Caco-2 (cell line): ENCODE results near the gene ERBB2. TPM values are rescaled to one million over a fixed set of nuclear protein-coding genes. Genes with fewer than 3 reads are reported as not detected.

Experiments
- BruUV-seq: library from RNA; stranded (reverse); fragments of 400-500 nt; replicated peaks from 2 replicates; lab custom pipeline; 2021; lab: Mats Ljungman, UMichigan
- CTCF ChIA-PET: fragments of 300-600 bp; sonication (Branson Sonifier 250); formaldehyde crosslinking; loops from one replicate; lab custom pipeline; 2022; ENCODE audit warnings: antibody characterized with exemption; lab: Charles Lee
- POLR2A ChIA-PET: fragments of 300-600 bp; sonication (Branson Sonifier 250); formaldehyde crosslinking; loops from one replicate; lab custom pipeline; 2022; ENCODE audit warnings: antibody characterized with exemption; lab: Charles Lee
- DNase-seq, 2 experiments: peaks; one replicate each; pipeline versions ENCODE4 v3.0.0 to v3.0.0-alpha.2; 2020 to 2022
- H3K27me3 ChIP-seq: replicated peaks from 2 replicates; pipeline ENCODE4 v1.6.0; 2011; ENCODE audit warnings: low read length; ENCODE audit not compliant: control insufficient read depth, insufficient read depth
- H3K36me3 ChIP-seq: 2 replicates; pipeline ENCODE4 v1.5.1; 2011; ENCODE audit warnings: low read length; ENCODE audit not compliant: control insufficient read depth, insufficient read depth
- H3K4me1 ChIP-seq: fragments of 250-450 bp; sonication (Bioruptor Pico); 2 replicates; pipeline ENCODE4 v1.5.1; 2020; ENCODE audit warnings: mild to moderate bottlenecking
- H3K4me3 ChIP-seq: 2 replicates; pipeline ENCODE4 v1.5.1; 2011; ENCODE audit warnings: low read depth, mild to moderate bottlenecking, control low read depth, low read length
- H3K9me3 ChIP-seq: fragments of 250-450 bp; sonication (Bioruptor Pico); 2 replicates; pipeline ENCODE4 v1.5.1; 2020; ENCODE audit warnings: mild to moderate bottlenecking, moderate library complexity
- H3K27ac Mint-ChIP-seq: one replicate; pipeline ENCODE4 v1.8.0; 2022; ENCODE audit warnings: mixed read lengths; ENCODE audit not compliant: unreplicated experiment
- H3K27me3 Mint-ChIP-seq: one replicate; pipeline ENCODE4 v1.8.0; 2022; ENCODE audit warnings: mixed read lengths; ENCODE audit not compliant: insufficient read depth, unreplicated experiment
- H3K36me3 Mint-ChIP-seq: one replicate; pipeline ENCODE4 v1.8.0; 2022; ENCODE audit warnings: mild to moderate bottlenecking, mixed read lengths; ENCODE audit not compliant: insufficient read depth, unreplicated experiment
- H3K4me1 Mint-ChIP-seq: one replicate; pipeline ENCODE4 v1.8.0; 2022; ENCODE audit warnings: low read depth, mixed read lengths; ENCODE audit not compliant: unreplicated experiment
- H3K4me3 Mint-ChIP-seq: one replicate; pipeline ENCODE4 v1.8.0; 2022; ENCODE audit warnings: mild to moderate bottlenecking, moderate library complexity, mixed read lengths; ENCODE audit not compliant: unreplicated experiment
- H3K9me3 Mint-ChIP-seq: one replicate; pipeline ENCODE4 v1.8.0; 2022; ENCODE audit warnings: mixed read lengths; ENCODE audit not compliant: unreplicated experiment
- CTCF ChIP-seq, 2 experiments: fragments of 200-600 bp in 1 of 2; IDR thresholded peaks; 1 replicate in 1 of 2; 2 replicates in 1 of 2; pipeline versions ENCODE4 v1.5.1 to v1.8.0; 2011 to 2022; ENCODE audit warnings: antibody characterized with exemption in 1 of 2, control low read depth in 1 of 2, inconsistent platforms in 1 of 2, low read depth in 1 of 2, low read length in 1 of 2, mild to moderate bottlenecking in 1 of 2, moderate library complexity in 1 of 2; ENCODE audit not compliant: insufficient read depth in 1 of 2, severe bottlenecking in 1 of 2, unreplicated experiment in 1 of 2
- intact Hi-C: fragments of 100-400 bp; cut with micrococcal nuclease; formaldehyde crosslinking; loops from one replicate; pipeline ENCODE4 v1.10.0; 2022; ENCODE audit not compliant: unreplicated experiment
- total RNA-seq: library from RNA; stranded (reverse); gene quantifications from 2 replicates; pipeline ENCODE4 v1.2.3, GENCODE V29; 2022

Gene ERBB2
- total RNA-seq, 1 experiment from 2014 or later, result 121 TPM

- Histone ChIP-seq H3K9me3 (no peaks in the 10 kb centered on the region), H3K36me3 (peaks cover 21% of the 10 kb centered on the region), H3K4me1 (peaks cover 16% of the 10 kb centered on the region), H3K27me3 (no peaks in the 10 kb centered on the region), H3K4me3 (no peak overlapping the region)
- H3K4me3 Mint-ChIP-seq, result no peak overlapping the region
- peaks cover 84% of the 10 kb centered on the region for H3K36me3 Mint-ChIP-seq
- H3K27ac Mint-ChIP-seq, result no peak overlapping the region
- CTCF ChIA-PET, result interaction anchor here (0.6 to 1.7 kb wide), 3 partner anchors 9 to 268 kb away, joined by 3 to 8 read pairs (median 3); no protein-coding TSS in a partner anchor
- no TSS peak for BruUV-seq
- intact Hi-C loops, result no loop called here
- DNase-seq, result no peak
- no peak for TF ChIP-seq CTCF (IDR thresholded peaks at IDR 0.05; ENCODE audit: insufficient read depth in 1 of 2, low read depth in 1 of 2, low read length in 1 of 2, severe bottlenecking in 1 of 2, unreplicated experiment in 1 of 2)
- H3K4me1 Mint-ChIP-seq, result peaks cover 7% of the 10 kb centered on the region
- H3K27me3 Mint-ChIP-seq, result no peaks in the 10 kb centered on the region
- H3K9me3 Mint-ChIP-seq, result no peaks in the 10 kb centered on the region
- POLR2A ChIA-PET, result interaction anchor here (0.5 kb wide), 1 partner anchor 265 kb away, joined by 5 read pairs; no protein-coding TSS in a partner anchor
Measured at GRCh38 chr17:39744075-39744835, 44.4 kb downstream of the ERBB2 start.

GRCh38 chr17:39744836-39745215 is 45.0 kb downstream of the ERBB2 start:
- Mint-ChIP-seq H3K36me3 (peaks cover 78% of the 10 kb centered on the region), H3K4me3 (no peak overlapping the region), H3K27ac (no peak overlapping the region), H3K27me3 (no peaks in the 10 kb centered on the region), H3K9me3 (no peaks in the 10 kb centered on the region), H3K4me1 (peaks cover 7% of the 10 kb centered on the region)
- H3K36me3 ChIP-seq, result peaks cover 21% of the 10 kb centered on the region
- no peaks in the 10 kb centered on the region for H3K9me3 ChIP-seq
- CTCF ChIA-PET, result interaction anchor here (0.6 to 1.7 kb wide), 2 partner anchors 9 to 268 kb away, joined by 3 to 8 read pairs; no protein-coding TSS in a partner anchor
- peaks cover 15% of the 10 kb centered on the region for H3K4me1 ChIP-seq
- no peaks in the 10 kb centered on the region for H3K27me3 ChIP-seq
- intact Hi-C loops, result no loop called here
- DNase-seq, result no peak
- POLR2A ChIA-PET, result interaction anchor here (0.5 kb wide), 1 partner anchor 264 kb away, joined by 5 read pairs; no protein-coding TSS in a partner anchor
- BruUV-seq, result no TSS peak
- no peak overlapping the region for H3K4me3 ChIP-seq
- TF ChIP-seq CTCF (IDR thresholded peaks at IDR 0.05; ENCODE audit: insufficient read depth in 1 of 2, low read depth in 1 of 2, low read length in 1 of 2, severe bottlenecking in 1 of 2, unreplicated experiment in 1 of 2), result no peak

GRCh38 chr17:39745335-39746144 is 45.7 kb downstream of the ERBB2 start:
- Mint-ChIP-seq H3K27ac (no peak overlapping the region), H3K27me3 (no peaks in the 10 kb centered on the region), H3K4me1 (peaks cover 7% of the 10 kb centered on the region), H3K36me3 (peaks cover 71% of the 10 kb centered on the region), H3K4me3 (no peak overlapping the region), H3K9me3 (no peaks in the 10 kb centered on the region)
- peaks cover 13% of the 10 kb centered on the region for H3K4me1 ChIP-seq
- intact Hi-C loops, result no loop called here
- ChIA-PET CTCF (no interaction called here), POLR2A (no interaction called here)
- H3K36me3 ChIP-seq, result peaks cover 21% of the 10 kb centered on the region
- DNase-seq, result no peak
- no peak for TF ChIP-seq CTCF (IDR thresholded peaks at IDR 0.05; ENCODE audit: insufficient read depth in 1 of 2, low read depth in 1 of 2, low read length in 1 of 2, severe bottlenecking in 1 of 2, unreplicated experiment in 1 of 2)
- no peaks in the 10 kb centered on the region for H3K9me3 ChIP-seq
- no TSS peak for BruUV-seq
- no peak overlapping the region for H3K4me3 ChIP-seq
- H3K27me3 ChIP-seq, result no peaks in the 10 kb centered on the region
